K562 (cell line): Measurements from ENCODE around the gene EHBP1L1. TPM values are rescaled to one million over a fixed set of nuclear protein-coding genes. Genes with fewer than 3 reads are reported as not detected.

Experiments
- ATF3 ChIP-seq, 2 experiments: fragments of 450-650 bp in 1 of 2; sonication (generic) in 1 of 2; formaldehyde crosslinking in 1 of 2; IDR thresholded peaks in 1 of 2; conservative IDR thresholded peaks in 1 of 2; 2 replicates each; pipeline versions ENCODE4 v1.6.1 to v1.8.1; 2016 to 2023; ENCODE audit warnings: mild to moderate bottlenecking in 2 of 2, moderate library complexity in 2 of 2, inconsistent platforms in 1 of 2, missing genetic modification reagents in 1 of 2
- BMI1 ChIP-seq: fragments of 150-350 bp; IDR thresholded peaks from 2 replicates; pipeline ENCODE4 v1.6.1; 2014; ENCODE audit warnings: low read length
- BRD4 ChIP-seq: fragments of 200-600 bp; sonication (generic); IDR thresholded peaks from 2 replicates; pipeline ENCODE4 v1.6.1; 2017; ENCODE audit warnings: inconsistent platforms
- BRD9 ChIP-seq: fragments of 450-650 bp; IDR thresholded peaks from 2 replicates; pipeline ENCODE4 v1.6.1; 2018; ENCODE audit warnings: low read depth; ENCODE audit not compliant: partially characterized antibody
- CBFA2T3 ChIP-seq: fragments of 450-650 bp; IDR thresholded peaks from 2 replicates; pipeline ENCODE4 v1.6.1; 2017
- CHCHD3 ChIP-seq: fragments of 250-450 bp; sonication (Bioruptor Pico); IDR thresholded peaks from 2 replicates; pipeline ENCODE4 v2.1.2; 2022; ENCODE audit warnings: mild to moderate bottlenecking
- CTBP1 ChIP-seq: fragments of 450-650 bp; IDR thresholded peaks from 2 replicates; pipeline ENCODE4 v1.6.1; 2016; ENCODE audit warnings: borderline replicate concordance
- E2F5 ChIP-seq: sonication (generic); formaldehyde crosslinking; IDR thresholded peaks from 2 replicates; pipeline ENCODE4 v1.8.0; 2022; ENCODE audit warnings: mild to moderate bottlenecking, missing genetic modification reagents
- ERF ChIP-seq: fragments of 450-650 bp; formaldehyde crosslinking; IDR thresholded peaks from 2 replicates; pipeline ENCODE4 v1.4.0; 2020; ENCODE audit warnings: mild to moderate bottlenecking, mixed read lengths
- GABPA ChIP-seq: fragments of 200-800 bp; sonication (Bioruptor generic); conservative IDR thresholded peaks from 2 replicates; pipeline ENCODE4 v1.6.1; 2016; ENCODE audit warnings: low read depth, missing genetic modification characterization, missing compliant biosample characterization
- HNRNPLL ChIP-seq: fragments of 200-400 bp; formaldehyde crosslinking; IDR thresholded peaks from 2 replicates; pipeline ENCODE4 v1.6.1; 2017; ENCODE audit warnings: low read length, low read depth, mild to moderate bottlenecking; ENCODE audit not compliant: poor library complexity, severe bottlenecking
- MAZ ChIP-seq, 2 experiments: fragments of 450-650 bp in 1 of 2; sonication (generic) in 1 of 2; formaldehyde crosslinking; IDR thresholded peaks in 1 of 2; conservative IDR thresholded peaks in 1 of 2; 2 replicates each; pipeline versions ENCODE4 v1.4.0 to v1.5.0; 2020; ENCODE audit warnings: mild to moderate bottlenecking in 1 of 2, missing genetic modification reagents in 1 of 2
- MLLT1 ChIP-seq, 2 experiments: fragments of 450-650 bp; IDR thresholded peaks; 2 replicates each; pipeline ENCODE4 v1.6.1; 2016
- NFRKB ChIP-seq: fragments of 450-650 bp; IDR thresholded peaks from 2 replicates; pipeline ENCODE4 v1.6.1; 2016; ENCODE audit warnings: low read depth
- PTBP1 ChIP-seq: fragments of 200-400 bp; formaldehyde crosslinking; IDR thresholded peaks from 2 replicates; pipeline ENCODE4 v1.6.1; 2017; ENCODE audit warnings: low read depth, low read length
- SIN3A ChIP-seq, 2 experiments: fragments of 150-350 bp in 1 of 2; IDR thresholded peaks; 2 replicates each; pipeline ENCODE4 v1.6.1; 2011 to 2016; ENCODE audit warnings: borderline replicate concordance in 2 of 2, low read depth in 2 of 2, low read length in 2 of 2, mild to moderate bottlenecking in 2 of 2, moderate library complexity in 2 of 2; ENCODE audit not compliant: control insufficient read depth in 1 of 2
- SLC30A9 ChIP-seq: fragments of 250-450 bp; sonication (Bioruptor Pico); IDR thresholded peaks from 2 replicates; pipeline ENCODE4 v1.8.0; 2022; ENCODE audit warnings: mild to moderate bottlenecking, moderate library complexity
- TRIM25 ChIP-seq: fragments of 450-650 bp; IDR thresholded peaks from 2 replicates; pipeline ENCODE4 v1.7.0; 2016; ENCODE audit warnings: borderline replicate concordance
- XRCC4 ChIP-seq: IDR thresholded peaks from one replicate; pipeline ENCODE4 v1.6.1; 2011; ENCODE audit not compliant: insufficient read depth, insufficient read length; ENCODE audit errors: extremely low read depth
- ZNF174 ChIP-seq: fragments of 250-450 bp; sonication (Bioruptor Pico); IDR thresholded peaks from 2 replicates; pipeline ENCODE4 v1.4.0; 2020; ENCODE audit warnings: mild to moderate bottlenecking
- ZNF584 ChIP-seq: fragments of 200-800 bp; sonication (Bioruptor generic); IDR thresholded peaks from 2 replicates; pipeline ENCODE4 v1.6.1; 2016; ENCODE audit warnings: low read depth, mild to moderate bottlenecking, missing genetic modification characterization, missing compliant biosample characterization
- polyA plus RNA-seq, 8 experiments: library from polyadenylated mRNA; depleted of rRNA in 4 of 8; stranded (reverse) in 5 of 8; unstranded in 3 of 8; fragments of >200 nt; fragmentation: Nextera tagmentation in 2 of 8; fragmentation: Illumina TruSeq in 1 of 8; extraction: Ambion mirVana in 2 of 8; extraction: Trizol in 1 of 8; gene quantifications; 2 replicates each; pipeline versions ENCODE4 v1.2.1 to v1.2.3, GENCODE V29; 2011 to 2014; ENCODE audit warnings: inconsistent platforms in 1 of 8, missing spikeins in 1 of 8
- total RNA-seq, 7 experiments: library from RNA; depleted of rRNA in 6 of 7; stranded (reverse); fragments of >200 nt in 6 of 7; fragmentation: Illumina TruSeq in 2 of 7; extraction: Trizol in 2 of 7; gene quantifications; 2 replicates each; pipeline versions ENCODE4 v1.2.1 to v1.2.3, GENCODE V29; 2011 to 2021; ENCODE audit warnings: low replicate concordance in 1 of 7

The EHBP1L1 gene
- total and polyA plus RNA-seq, 9 of the 15 experiments (the other 6 are each of a cell fraction or from before 2014, with no cell fraction given) = 0.03 to 87.1 (median 26.3) TPM

- TF ChIP-seq TRIM25 (0 out of 2 replicates have a peak, but pooled peaks have one; percentile 78), CBFA2T3 (no peak), BRD9 (peak; percentile 34), ZNF584 (CRISPR knock-in tag) (no peak), NFRKB (no peak), PTBP1 (no peak), XRCC4 (no peak), HNRNPLL (peak; percentile 64), ATF3 (IDR thresholded peaks at IDR 0.05) (no peak), ATF3 (CRISPR knock-in tag; conservative IDR thresholded peaks at IDR 0.05) (no peak), ZNF174 (CRISPR knock-in tag) (no peak), SLC30A9 (CRISPR knock-in tag) (no peak), BRD4 (no peak), BMI1 (no peak), GABPA (no peak; the same call in 1 of the 2 replicates), ERF (CRISPR knock-in tag) (no peak), MAZ (CRISPR knock-in tag; conservative IDR thresholded peaks at IDR 0.05 in 1 of 2, IDR thresholded peaks at IDR 0.05 in 1 of 2) (peak in 1 of 2 experiments; percentile 76; a peak in 1 of 4 replicates), CTBP1 (peak; percentile 61), CHCHD3 (CRISPR knock-in tag) (no peak), E2F5 (CRISPR knock-in tag) (no peak), MLLT1 (IDR thresholded peaks at IDR 0.05) (no peak), SIN3A (IDR thresholded peaks at IDR 0.05; ENCODE audit: borderline replicate concordance in 2 of 2, control insufficient read depth in 1 of 2, low read depth in 2 of 2, low read length in 2 of 2) (peak; percentile 44 to 63; a peak in 3 of 4 replicates)
Measured at GRCh38 chr11:65637794-65638419, 62.1 kb downstream of the EHBP1L1 start, which contains the start of gene SIPA1 (continued).
